ENCODE measurements around the gene WRAP73. TPM values are rescaled to one million over a fixed set of nuclear protein-coding genes. Genes with fewer than 3 reads are reported as not detected.

Gene WRAP73
- total RNA-seq, 1 donor from 2014 or later, result 14.4 TPM

GRCh38 chr1:3672231-3672970 is 22.5 kb upstream of the WRAP73 start:
- Histone ChIP-seq H3K36me3 (no peaks in the 10 kb centered on the region), H3K4me3 (no peak overlapping the region), H3K9me3 (no peaks in the 10 kb centered on the region), H3K27me3 (no peaks in the 10 kb centered on the region), H3K27ac (no peak overlapping the region), H3K4me1 (no peaks in the 10 kb centered on the region)
- TF ChIP-seq, protein P1, sequence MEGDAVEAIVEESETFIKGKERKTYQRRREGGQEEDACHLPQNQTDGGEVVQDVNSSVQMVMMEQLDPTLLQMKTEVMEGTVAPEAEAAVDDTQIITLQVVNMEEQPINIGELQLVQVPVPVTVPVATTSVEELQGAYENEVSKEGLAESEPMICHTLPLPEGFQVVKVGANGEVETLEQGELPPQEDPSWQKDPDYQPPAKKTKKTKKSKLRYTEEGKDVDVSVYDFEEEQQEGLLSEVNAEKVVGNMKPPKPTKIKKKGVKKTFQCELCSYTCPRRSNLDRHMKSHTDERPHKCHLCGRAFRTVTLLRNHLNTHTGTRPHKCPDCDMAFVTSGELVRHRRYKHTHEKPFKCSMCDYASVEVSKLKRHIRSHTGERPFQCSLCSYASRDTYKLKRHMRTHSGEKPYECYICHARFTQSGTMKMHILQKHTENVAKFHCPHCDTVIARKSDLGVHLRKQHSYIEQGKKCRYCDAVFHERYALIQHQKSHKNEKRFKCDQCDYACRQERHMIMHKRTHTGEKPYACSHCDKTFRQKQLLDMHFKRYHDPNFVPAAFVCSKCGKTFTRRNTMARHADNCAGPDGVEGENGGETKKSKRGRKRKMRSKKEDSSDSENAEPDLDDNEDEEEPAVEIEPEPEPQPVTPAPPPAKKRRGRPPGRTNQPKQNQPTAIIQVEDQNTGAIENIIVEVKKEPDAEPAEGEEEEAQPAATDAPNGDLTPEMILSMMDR (IDR thresholded peaks at IDR 0.05), result no peak
- intact Hi-C loops (cut with DNase I), result no loop called here
- no peak for DNase-seq (ENCODE audit: low spot score in 2 of 2)

- no peaks in the 10 kb centered on the region for H3K4me1 ChIP-seq
- no peaks in the 10 kb centered on the region for H3K36me3 ChIP-seq
- no peak overlapping the region for H3K4me3 ChIP-seq
- DNase-seq (ENCODE audit: low spot score in 2 of 2), result no peak
- H3K27ac ChIP-seq, result no peak overlapping the region
- TF ChIP-seq, protein P1 (IDR thresholded peaks at IDR 0.05), result no peak
- no peaks in the 10 kb centered on the region for H3K9me3 ChIP-seq
- intact Hi-C loops (cut with DNase I), result no loop called here
- no peaks in the 10 kb centered on the region for H3K27me3 ChIP-seq
Observed at GRCh38 chr1:3671371-3672180, 21.7 kb upstream of the WRAP73 start.

- TF ChIP-seq, protein P1 (IDR thresholded peaks at IDR 0.05), result no peak
- Histone ChIP-seq H3K36me3 (no peaks in the 10 kb centered on the region), H3K27ac (no peak overlapping the region), H3K9me3 (no peaks in the 10 kb centered on the region), H3K4me1 (no peaks in the 10 kb centered on the region), H3K4me3 (no peak overlapping the region), H3K27me3 (no peaks in the 10 kb centered on the region)
- intact Hi-C loops (cut with DNase I), result no loop called here
- DNase-seq (ENCODE audit: low spot score in 2 of 2), result no peak
Observed at GRCh38 chr1:3670823-3671265, 20.9 kb upstream of the WRAP73 start.

GRCh38 chr1:3669971-3670431 is 20.1 kb upstream of the WRAP73 start:
- intact Hi-C loops (cut with DNase I), result no loop called here
- Histone ChIP-seq H3K9me3 (no peaks in the 10 kb centered on the region), H3K27me3 (no peaks in the 10 kb centered on the region), H3K4me3 (no peak overlapping the region), H3K27ac (no peak overlapping the region), H3K4me1 (no peaks in the 10 kb centered on the region), H3K36me3 (no peaks in the 10 kb centered on the region)
- TF ChIP-seq, protein P1 (IDR thresholded peaks at IDR 0.05), result no peak
- no peak for DNase-seq (ENCODE audit: low spot score in 2 of 2)

DNA sequence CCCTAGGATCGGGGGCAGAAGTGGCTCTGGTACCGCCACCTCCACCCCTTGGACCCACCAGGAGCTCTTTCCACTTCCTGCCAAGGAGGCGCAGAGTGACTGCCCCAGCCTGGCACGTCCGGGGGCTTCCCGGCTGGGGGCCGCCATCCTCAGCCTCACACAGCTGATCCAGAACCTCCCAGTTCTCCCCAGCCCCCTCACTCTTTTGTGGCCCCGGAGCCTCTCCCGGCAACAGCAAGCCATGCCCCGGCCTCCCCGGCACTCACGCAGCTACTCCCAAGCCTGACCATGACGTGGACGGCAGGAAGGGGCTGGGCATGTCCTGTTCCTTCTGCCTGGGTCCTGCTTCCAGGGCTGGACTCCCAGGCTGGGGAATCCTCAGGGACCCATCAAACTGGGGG is 19.5 kb upstream of the WRAP73 start:
- H3K4me3 ChIP-seq, result no peak overlapping the region
- intact Hi-C loops (cut with DNase I), result no loop called here
- H3K9me3 ChIP-seq, result no peaks in the 10 kb centered on the region
- no peaks in the 10 kb centered on the region for H3K27me3 ChIP-seq
- H3K4me1 ChIP-seq, result no peaks in the 10 kb centered on the region
- DNase-seq (ENCODE audit: low spot score in 2 of 2), result no peak
- TF ChIP-seq, protein P1 (IDR thresholded peaks at IDR 0.05), result no peak
- no peaks in the 10 kb centered on the region for H3K36me3 ChIP-seq
- H3K27ac ChIP-seq, result no peak overlapping the region
